HL-60 (cell line): ENCODE data around the gene HNRNPH2.

Experiments
- GABPA ChIP-seq: IDR thresholded peaks from 2 replicates; pipeline ENCODE4 v1.6.1; 2012; ENCODE audit warnings: low read depth
- TF ChIP-seq, protein P1 (sequence below): IDR thresholded peaks from one replicate; pipeline ENCODE4 v1.5.1; 2011; ENCODE audit warnings: low read length, control low read depth, inconsistent platforms; ENCODE audit not compliant: insufficient read depth
- TF ChIP-seq, protein P2 (sequence below): IDR thresholded peaks from 2 replicates; pipeline ENCODE4 v1.6.1; 2012; ENCODE audit warnings: low read depth; ENCODE audit not compliant: insufficient replicate concordance

DNA sequence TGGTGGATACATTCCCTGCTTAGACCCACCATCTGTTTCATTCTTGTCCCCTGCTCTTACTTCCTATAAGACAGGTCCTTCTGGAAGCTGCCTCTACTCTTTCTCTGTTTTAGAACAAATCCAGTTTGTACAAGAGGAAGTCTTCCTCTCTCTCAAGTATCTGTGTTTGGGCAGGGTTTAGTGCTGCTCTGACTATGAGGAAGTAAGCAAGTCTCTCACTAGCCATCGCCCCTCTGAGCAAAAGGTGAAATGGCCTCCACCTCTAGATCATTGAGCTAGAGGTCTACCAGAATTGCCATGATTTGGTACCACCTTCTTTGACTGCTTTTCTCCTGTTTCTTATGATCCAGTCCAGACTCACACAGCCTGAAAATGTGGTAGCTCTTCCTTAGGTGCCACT lies 30.5 kb upstream of the HNRNPH2 start:
- TF ChIP-seq GABPA: no peak
- TF ChIP-seq, protein P1, sequence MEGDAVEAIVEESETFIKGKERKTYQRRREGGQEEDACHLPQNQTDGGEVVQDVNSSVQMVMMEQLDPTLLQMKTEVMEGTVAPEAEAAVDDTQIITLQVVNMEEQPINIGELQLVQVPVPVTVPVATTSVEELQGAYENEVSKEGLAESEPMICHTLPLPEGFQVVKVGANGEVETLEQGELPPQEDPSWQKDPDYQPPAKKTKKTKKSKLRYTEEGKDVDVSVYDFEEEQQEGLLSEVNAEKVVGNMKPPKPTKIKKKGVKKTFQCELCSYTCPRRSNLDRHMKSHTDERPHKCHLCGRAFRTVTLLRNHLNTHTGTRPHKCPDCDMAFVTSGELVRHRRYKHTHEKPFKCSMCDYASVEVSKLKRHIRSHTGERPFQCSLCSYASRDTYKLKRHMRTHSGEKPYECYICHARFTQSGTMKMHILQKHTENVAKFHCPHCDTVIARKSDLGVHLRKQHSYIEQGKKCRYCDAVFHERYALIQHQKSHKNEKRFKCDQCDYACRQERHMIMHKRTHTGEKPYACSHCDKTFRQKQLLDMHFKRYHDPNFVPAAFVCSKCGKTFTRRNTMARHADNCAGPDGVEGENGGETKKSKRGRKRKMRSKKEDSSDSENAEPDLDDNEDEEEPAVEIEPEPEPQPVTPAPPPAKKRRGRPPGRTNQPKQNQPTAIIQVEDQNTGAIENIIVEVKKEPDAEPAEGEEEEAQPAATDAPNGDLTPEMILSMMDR: no peak
- TF ChIP-seq, protein P2, sequence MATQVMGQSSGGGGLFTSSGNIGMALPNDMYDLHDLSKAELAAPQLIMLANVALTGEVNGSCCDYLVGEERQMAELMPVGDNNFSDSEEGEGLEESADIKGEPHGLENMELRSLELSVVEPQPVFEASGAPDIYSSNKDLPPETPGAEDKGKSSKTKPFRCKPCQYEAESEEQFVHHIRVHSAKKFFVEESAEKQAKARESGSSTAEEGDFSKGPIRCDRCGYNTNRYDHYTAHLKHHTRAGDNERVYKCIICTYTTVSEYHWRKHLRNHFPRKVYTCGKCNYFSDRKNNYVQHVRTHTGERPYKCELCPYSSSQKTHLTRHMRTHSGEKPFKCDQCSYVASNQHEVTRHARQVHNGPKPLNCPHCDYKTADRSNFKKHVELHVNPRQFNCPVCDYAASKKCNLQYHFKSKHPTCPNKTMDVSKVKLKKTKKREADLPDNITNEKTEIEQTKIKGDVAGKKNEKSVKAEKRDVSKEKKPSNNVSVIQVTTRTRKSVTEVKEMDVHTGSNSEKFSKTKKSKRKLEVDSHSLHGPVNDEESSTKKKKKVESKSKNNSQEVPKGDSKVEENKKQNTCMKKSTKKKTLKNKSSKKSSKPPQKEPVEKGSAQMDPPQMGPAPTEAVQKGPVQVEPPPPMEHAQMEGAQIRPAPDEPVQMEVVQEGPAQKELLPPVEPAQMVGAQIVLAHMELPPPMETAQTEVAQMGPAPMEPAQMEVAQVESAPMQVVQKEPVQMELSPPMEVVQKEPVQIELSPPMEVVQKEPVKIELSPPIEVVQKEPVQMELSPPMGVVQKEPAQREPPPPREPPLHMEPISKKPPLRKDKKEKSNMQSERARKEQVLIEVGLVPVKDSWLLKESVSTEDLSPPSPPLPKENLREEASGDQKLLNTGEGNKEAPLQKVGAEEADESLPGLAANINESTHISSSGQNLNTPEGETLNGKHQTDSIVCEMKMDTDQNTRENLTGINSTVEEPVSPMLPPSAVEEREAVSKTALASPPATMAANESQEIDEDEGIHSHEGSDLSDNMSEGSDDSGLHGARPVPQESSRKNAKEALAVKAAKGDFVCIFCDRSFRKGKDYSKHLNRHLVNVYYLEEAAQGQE: no peak
